Skeletal muscle tissue (tissue), 4 donors: ENCODE results near the gene NUDT14. TPM values are rescaled to one million over a fixed set of nuclear protein-coding genes. Genes with fewer than 3 reads are reported as not detected.

Experiments used
- H3K27ac ChIP-seq: one replicate; pipeline ENCODE4 v1.7.0; 2013; ENCODE audit warnings: mild to moderate bottlenecking, low read depth, low read length, inconsistent platforms
- H3K27me3 ChIP-seq, 3 donors: one replicate each; pipeline ENCODE4 v1.7.0; 2013; ENCODE audit warnings: low read length in 3 of 3; ENCODE audit not compliant: control insufficient read depth in 3 of 3, insufficient read depth in 3 of 3
- H3K36me3 ChIP-seq, 3 donors: one replicate each; pipeline ENCODE4 v1.7.0; 2013; ENCODE audit warnings: low read length in 3 of 3; ENCODE audit not compliant: control insufficient read depth in 3 of 3, insufficient read depth in 3 of 3
- H3K4me1 ChIP-seq, 3 donors: one replicate each; pipeline ENCODE4 v1.7.0; 2013; ENCODE audit warnings: low read length in 3 of 3, mild to moderate bottlenecking in 3 of 3; ENCODE audit not compliant: control insufficient read depth in 3 of 3, insufficient read depth in 3 of 3
- H3K4me3 ChIP-seq, 3 donors: one replicate each; pipeline ENCODE4 v1.7.0; 2013; ENCODE audit warnings: low read length in 3 of 3
- H3K9ac ChIP-seq, 3 donors: one replicate each; pipeline ENCODE4 v1.7.0; 2013; ENCODE audit warnings: low read length in 3 of 3, mild to moderate bottlenecking in 3 of 3, moderate library complexity in 2 of 3, low read depth in 1 of 3
- H3K9me3 ChIP-seq, 3 donors: one replicate each; pipeline ENCODE4 v1.7.0; 2013; ENCODE audit warnings: low read length in 3 of 3; ENCODE audit not compliant: control insufficient read depth in 3 of 3
- total RNA-seq: library from RNA; depleted of rRNA; stranded (reverse); fragments of >200 nt; gene quantifications from one replicate; pipeline ENCODE4 v1.2.3, GENCODE V29; 2014
- donor health status: Osteomylitis.

The NUDT14 gene
- total RNA-seq, 1 donor from 2014 or later: 17.2 TPM

DNA sequence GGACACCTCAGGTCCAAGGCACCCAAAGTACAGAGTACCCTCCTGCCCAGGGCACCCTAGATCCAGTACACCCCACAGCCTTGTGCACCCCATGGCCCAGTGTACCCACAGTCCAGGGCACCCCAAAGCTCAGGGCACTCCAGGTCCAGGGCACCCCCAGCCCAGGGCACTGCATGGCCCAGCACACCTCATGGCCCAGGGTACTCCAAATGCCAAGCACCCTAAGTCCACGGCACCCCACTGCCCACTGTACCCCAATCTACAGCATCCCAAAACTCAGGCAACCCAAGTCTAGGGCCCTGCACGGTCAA, 18.5 kb downstream of the NUDT14 start:
- Histone ChIP-seq H3K27me3 (peaks cover 0 to 6% (median 4%) of the 10 kb centered on the region in 3 donors), H3K9me3 (no peaks in the 10 kb centered on the region), H3K36me3 (peaks cover 0 to under 1% (median 0%) of the 10 kb centered on the region in 3 donors), H3K27ac (no peak overlapping the region), H3K4me1 (peaks cover 53 to 72% (median 62%) of the 10 kb centered on the region in 3 donors), H3K9ac (peak overlapping the region in 2 of 3 donors; percentile 54 to 64), H3K4me3 (peak overlapping the region in 1 of 3 donors; percentile 50)

- H3K27ac ChIP-seq: no peak overlapping the region
- peaks cover 52 to 71% (median 61%) of the 10 kb centered on the region in 3 donors for H3K4me1 ChIP-seq
- no peaks in the 10 kb centered on the region for H3K9me3 ChIP-seq
- peak overlapping the region; percentile 33 to 64 (median 54) for H3K9ac ChIP-seq
- peaks cover 0 to 4% (median 0%) of the 10 kb centered on the region in 3 donors for H3K36me3 ChIP-seq
- H3K4me3 ChIP-seq: peak overlapping the region in 1 of 3 donors; percentile 50
- peaks cover 0 to 6% (median 4%) of the 10 kb centered on the region in 3 donors for H3K27me3 ChIP-seq
Observed at GRCh38 chr14:105161964-105162668, 19.0 kb downstream of the NUDT14 start.

DNA sequence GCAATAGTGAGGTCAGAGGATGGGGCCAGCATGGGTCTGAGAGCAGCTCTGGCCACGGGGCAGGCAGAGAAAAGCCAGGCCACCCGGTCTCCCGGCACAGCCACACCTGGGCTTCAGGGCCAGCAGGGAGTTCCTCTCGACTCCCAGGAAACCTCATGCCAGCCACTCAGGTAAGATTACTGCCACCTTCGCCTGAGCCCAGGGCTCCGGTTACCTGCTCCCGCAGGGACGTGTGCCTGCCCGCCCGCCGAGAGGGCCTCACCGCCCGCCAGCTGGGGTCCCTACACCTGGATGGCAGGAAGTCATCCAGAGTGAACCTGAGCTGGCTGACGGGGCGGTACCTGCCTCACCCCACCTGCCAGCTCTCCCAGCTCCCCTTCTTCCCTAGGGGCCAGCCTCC, 19.8 kb downstream of the NUDT14 start:
- no peak overlapping the region for H3K27ac ChIP-seq
- no peaks in the 10 kb centered on the region for H3K9me3 ChIP-seq
- H3K27me3 ChIP-seq: peaks cover 0 to 4% (median 2%) of the 10 kb centered on the region in 3 donors
- H3K9ac ChIP-seq: peak overlapping the region in 1 of 3 donors; percentile 40
- peaks cover 44 to 63% (median 53%) of the 10 kb centered on the region in 3 donors for H3K4me1 ChIP-seq
- peaks cover 0 to 4% (median under 1%) of the 10 kb centered on the region in 3 donors for H3K36me3 ChIP-seq
- no peak overlapping the region for H3K4me3 ChIP-seq

- Histone ChIP-seq H3K9ac (no peak overlapping the region), H3K27ac (no peak overlapping the region), H3K9me3 (no peaks in the 10 kb centered on the region), H3K36me3 (peaks cover 0 to 4% (median 2%) of the 10 kb centered on the region in 3 donors), H3K27me3 (peaks cover 0 to 2% (median 0%) of the 10 kb centered on the region in 3 donors), H3K4me3 (no peak overlapping the region), H3K4me1 (peaks cover 40 to 58% (median 48%) of the 10 kb centered on the region in 3 donors)
Observed at GRCh38 chr14:105160776-105161175, 20.3 kb downstream of the NUDT14 start.

DNA sequence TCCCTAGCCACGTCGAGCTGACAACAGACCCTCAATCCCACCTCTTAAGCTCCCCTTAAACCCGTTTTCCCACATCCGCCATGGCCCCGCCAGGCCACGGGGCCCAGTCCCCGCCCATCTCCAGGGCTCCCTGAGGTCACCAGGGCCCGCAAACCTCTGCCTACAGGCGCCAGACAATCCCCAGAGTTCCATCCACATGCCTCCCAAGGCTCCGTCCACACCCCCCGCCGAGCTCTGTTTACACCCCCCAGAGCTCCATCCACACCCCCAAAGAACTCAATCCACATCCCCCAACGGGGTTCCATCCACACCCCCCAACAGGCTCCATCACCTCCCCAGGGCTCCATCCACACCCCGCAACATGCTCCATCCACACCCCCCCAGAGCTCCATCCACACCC, 21.8 kb downstream of the NUDT14 start:
- Histone ChIP-seq H3K27ac (no peak overlapping the region), H3K36me3 (peaks cover 3 to 5% (median 4%) of the 10 kb centered on the region in 3 donors), H3K4me1 (peaks cover 26 to 54% (median 39%) of the 10 kb centered on the region in 3 donors), H3K4me3 (no peak overlapping the region), H3K9me3 (no peaks in the 10 kb centered on the region), H3K27me3 (peaks cover 0 to 2% (median 0%) of the 10 kb centered on the region in 3 donors), H3K9ac (no peak overlapping the region)

DNA sequence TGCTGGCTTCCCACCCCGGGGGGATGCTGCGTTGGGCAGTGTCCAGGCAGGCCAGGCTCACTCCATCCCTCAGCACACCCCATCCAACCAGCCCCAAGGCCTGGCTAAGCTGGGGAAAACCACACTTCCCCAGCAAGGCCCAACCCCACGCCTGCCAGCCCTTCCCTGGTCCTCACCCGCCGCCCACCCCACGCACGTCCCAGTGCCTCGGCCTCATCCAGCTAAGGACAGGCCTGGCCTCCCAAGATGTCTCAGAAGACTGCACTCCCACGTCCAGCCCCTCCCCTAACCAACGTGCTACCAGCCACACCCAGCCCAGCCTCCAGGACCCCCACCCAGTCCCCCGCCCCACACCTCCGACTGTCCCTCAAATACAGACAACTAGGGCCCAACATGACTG, 22.3 kb downstream of the NUDT14 start:
- Histone ChIP-seq H3K27me3 (peaks cover 0 to 2% (median 0%) of the 10 kb centered on the region in 3 donors), H3K9ac (no peak overlapping the region), H3K4me1 (peaks cover 25 to 53% (median 39%) of the 10 kb centered on the region in 3 donors), H3K9me3 (no peaks in the 10 kb centered on the region), H3K4me3 (no peak overlapping the region), H3K27ac (no peak overlapping the region), H3K36me3 (peaks cover 3 to 5% (median 4%) of the 10 kb centered on the region in 3 donors)

DNA sequence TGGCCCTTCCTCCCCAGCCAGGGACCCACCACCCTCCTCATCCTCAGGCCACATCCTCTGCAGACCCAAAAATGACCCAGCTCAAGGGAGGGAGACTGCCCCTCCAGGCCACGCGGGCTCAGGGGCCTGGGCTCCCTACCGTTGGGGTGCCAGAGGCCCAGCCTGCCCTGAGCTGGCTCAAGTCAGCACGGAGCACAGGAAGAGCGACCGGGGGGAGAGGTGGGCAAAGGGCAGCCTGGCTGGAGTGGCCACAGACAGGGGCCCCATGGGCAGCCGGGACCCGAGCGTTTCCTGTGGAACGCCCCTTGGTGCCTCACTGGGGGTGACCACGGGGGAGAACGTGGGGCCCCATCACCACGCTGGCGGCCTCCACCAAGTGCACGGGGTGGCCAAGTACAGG, 23.2 kb downstream of the NUDT14 start:
- Histone ChIP-seq H3K9me3 (no peaks in the 10 kb centered on the region), H3K4me3 (no peak overlapping the region)

DNA sequence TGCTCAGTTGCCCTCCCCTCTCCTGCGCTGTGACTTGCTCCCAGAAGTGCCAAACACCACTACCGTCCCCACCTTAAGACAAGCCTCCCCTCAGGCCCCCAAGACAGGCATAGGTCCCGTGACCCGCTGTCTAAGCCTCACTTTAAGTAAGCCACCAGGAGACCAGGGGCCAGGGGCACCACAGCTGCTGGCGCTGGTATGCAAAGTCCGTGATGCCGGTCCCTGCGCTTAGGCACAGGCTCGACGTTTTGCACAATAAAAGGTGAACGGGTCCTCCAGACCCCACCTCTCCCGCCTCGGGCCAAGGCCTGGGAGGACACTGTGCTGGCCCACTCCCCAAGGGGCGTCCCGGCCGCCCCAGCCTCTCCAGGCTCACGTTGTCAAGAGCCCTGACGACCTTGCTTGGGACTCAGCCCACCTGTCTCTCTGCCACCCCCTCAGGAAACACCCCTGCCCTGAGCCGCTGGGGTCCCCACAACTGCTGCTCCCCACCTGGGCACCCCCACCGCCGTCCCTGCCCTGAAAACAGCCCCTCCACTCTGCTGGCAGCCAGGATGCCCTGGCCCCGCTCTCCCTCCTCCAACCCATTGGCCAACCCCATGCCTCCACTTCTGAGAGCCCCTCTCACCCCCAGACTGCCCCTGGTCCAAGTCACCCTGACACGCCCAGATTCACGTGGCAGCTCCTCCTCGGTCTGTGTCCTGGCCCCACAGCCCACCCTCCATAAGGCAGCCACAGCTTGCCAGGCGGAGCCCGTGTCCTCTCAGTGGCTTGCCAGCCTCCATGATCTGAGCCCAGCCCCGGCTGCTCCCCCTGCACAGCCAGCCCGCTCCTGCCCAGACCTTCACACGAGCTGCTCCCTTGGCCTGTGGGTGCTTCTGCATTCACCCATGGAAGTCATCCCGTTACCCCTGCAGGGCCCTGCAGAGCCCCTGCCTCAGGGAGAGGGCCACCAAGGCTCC, 24.4 kb downstream of the NUDT14 start:
- Histone ChIP-seq H3K27me3 (no peaks in the 10 kb centered on the region), H3K36me3 (peaks cover 3 to 5% (median 4%) of the 10 kb centered on the region in 3 donors), H3K9ac (no peak overlapping the region), H3K4me3 (no peak overlapping the region), H3K9me3 (no peaks in the 10 kb centered on the region), H3K4me1 (peaks cover 26 to 53% (median 39%) of the 10 kb centered on the region in 3 donors), H3K27ac (no peak overlapping the region)

More for the DNA sequence above, 23.2 kb downstream of the NUDT14 start:
- H3K36me3 ChIP-seq: peaks cover 3 to 5% (median 4%) of the 10 kb centered on the region in 3 donors
- H3K4me1 ChIP-seq: peaks cover 21 to 53% (median 37%) of the 10 kb centered on the region in 3 donors
- H3K9ac ChIP-seq: no peak overlapping the region
- peaks cover 0 to 2% (median 0%) of the 10 kb centered on the region in 3 donors for H3K27me3 ChIP-seq
- no peak overlapping the region for H3K27ac ChIP-seq

DNA sequence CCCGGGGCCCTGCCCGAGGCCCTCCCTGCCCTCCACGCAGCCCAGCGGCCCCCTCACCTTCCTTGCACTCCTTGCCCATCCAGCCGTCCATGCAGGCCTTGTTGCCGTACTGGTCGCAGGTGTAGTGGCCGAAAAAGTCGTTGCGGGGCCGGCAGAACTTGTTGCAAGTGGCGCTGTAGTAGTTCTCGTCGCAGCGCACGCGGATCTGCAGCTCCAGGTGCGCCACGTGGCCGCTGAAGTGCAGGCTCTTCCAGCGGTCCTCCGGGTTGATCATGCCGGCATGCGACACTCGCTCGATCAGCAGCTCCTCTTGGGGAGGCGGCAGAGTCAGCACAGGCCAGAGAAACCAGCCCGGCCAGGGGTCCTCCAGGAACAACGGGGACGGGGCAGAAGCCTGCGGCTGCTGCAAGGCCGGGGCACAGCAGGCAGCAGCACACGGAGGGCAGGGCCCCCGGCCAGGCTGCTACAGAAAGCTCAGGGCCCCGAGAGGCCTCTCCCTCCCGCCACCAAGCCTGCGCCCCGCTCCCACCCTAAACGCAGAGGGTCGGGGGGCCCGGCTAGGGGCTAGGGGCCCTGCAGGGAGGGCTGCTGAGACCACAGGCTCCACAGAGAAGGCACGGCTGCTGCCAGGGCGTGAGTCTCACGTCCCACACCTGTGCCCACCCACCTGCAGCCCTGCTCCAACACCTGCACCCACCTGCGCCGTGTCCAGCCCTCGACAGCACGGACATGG, 25.3 kb downstream of the NUDT14 start:
- H3K4me1 ChIP-seq: peaks cover 24 to 50% (median 37%) of the 10 kb centered on the region in 3 donors
- H3K4me3 ChIP-seq: no peak overlapping the region
- no peaks in the 10 kb centered on the region for H3K9me3 ChIP-seq
- no peaks in the 10 kb centered on the region for H3K27me3 ChIP-seq
- peaks cover 3 to 5% (median 5%) of the 10 kb centered on the region in 3 donors for H3K36me3 ChIP-seq
- no peak overlapping the region for H3K27ac ChIP-seq
- no peak overlapping the region for H3K9ac ChIP-seq
